ENCODE results near the gene FGD3.

DNA sequence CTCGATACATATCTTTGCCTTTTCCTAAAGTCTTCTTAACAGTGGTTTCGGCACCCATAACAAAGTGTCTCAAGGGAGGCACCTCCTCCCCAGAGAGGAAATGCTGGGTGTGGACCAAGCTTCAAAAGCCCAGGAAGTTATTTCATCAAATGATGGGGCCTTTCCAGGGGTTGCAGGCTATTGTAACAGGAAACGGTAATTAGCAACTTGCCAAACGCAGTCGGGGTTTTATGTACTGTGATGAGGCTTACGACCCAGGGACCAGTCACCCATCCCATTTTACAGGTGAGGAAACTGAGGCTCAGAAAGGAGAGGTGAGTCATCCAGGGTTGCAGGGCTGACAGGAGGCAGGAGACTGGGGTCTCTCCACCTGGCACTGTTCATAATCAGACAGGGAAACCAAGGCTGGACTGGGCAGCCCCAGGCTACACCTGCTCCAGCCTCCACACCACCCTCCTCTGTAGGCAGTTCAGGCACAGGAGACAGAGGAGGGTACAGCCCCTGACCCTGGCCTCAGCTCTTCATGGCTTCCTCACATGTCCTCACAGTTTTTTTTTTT is 81.2 kb downstream of the FGD3 start:
- TF ChIP-seq POLR2A (IDR thresholded peaks at IDR 0.05; ENCODE audit: low read depth, low read length) (no peak), POLR2AphosphoS5 (IDR thresholded peaks at IDR 0.05; ENCODE audit: low read depth, low read length) (no peak), TAF1 (IDR thresholded peaks at IDR 0.05; ENCODE audit: borderline replicate concordance, low read depth, low read length) (no peak)
